ENCODE data around the gene KLHL29. TPM values are rescaled to one million over a fixed set of nuclear protein-coding genes. Genes with fewer than 3 reads are reported as not detected.

KLHL29 gene
- total RNA-seq, 1 experiment from 2014 or later = 5.6 TPM

DNA sequence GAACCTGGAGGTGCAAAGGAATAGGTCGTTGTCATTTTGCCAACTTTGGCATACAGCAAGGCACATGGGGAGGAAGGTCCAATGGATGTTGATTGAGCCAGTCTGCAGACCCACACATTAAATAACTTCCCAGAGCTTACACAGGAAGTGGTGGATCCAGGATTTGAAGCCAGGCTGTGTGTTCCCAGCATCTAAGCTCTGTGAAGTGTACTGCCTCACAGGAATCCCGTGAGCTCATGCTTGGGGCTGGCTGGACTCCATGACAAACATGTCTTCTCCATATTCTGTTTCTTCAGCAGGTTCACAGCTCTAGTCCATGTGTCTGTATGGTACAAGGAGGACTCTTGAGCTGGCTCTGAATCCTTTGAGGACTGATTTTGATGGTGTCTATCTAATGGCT, 63.9 kb downstream of the KLHL29 start:
- DNase-seq (ENCODE audit: low read depth) = peak; percentile 40

GRCh38 chr2:23449413-23449812, 64.4 kb downstream of the KLHL29 start:
- no peak for DNase-seq (ENCODE audit: low read depth)

DNA sequence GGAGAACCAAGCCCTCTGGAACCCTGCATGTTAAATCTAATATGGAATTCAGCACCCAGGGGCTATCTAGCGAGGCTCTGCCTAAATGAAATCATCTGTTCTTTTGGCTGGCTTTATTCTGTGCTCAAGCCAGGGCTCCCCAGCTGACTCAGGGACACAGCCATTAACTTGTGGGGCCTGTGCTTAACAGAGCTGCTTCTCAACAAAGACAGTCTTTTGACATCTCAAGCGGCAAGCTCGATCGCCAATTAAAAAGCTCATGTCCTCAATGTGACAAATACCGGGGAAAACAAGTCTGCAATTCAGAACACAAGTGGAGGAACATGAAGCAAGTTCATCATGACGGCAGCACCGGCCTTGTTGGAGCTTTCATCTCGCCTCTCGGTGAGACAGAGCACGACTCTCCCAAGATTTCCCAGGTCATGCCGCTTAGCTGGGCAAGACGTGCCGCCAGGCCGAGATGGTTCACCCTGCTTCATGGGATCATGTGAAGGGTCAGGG, 64.9 kb downstream of the KLHL29 start:
- DNase-seq (ENCODE audit: low read depth) = no peak

- DNase-seq (ENCODE audit: low read depth) = peak; percentile 30
Measured at GRCh38 chr2:23452372-23452771, 67.4 kb downstream of the KLHL29 start.

GRCh38 chr2:23452853-23453420, 68.0 kb downstream of the KLHL29 start:
- peak; percentile 86 for DNase-seq (ENCODE audit: low read depth)

GRCh38 chr2:23453432-23453831, 68.5 kb downstream of the KLHL29 start:
- no peak for DNase-seq (ENCODE audit: low read depth)

- DNase-seq (ENCODE audit: low read depth) = no peak
Measured at GRCh38 chr2:23453836-23454460, 69.0 kb downstream of the KLHL29 start.

- no peak for DNase-seq (ENCODE audit: low read depth)
Measured at GRCh38 chr2:23454501-23455120, 69.6 kb downstream of the KLHL29 start.

GRCh38 chr2:23456396-23456795, 71.4 kb downstream of the KLHL29 start:
- DNase-seq (ENCODE audit: low read depth) = no peak

- DNase-seq (ENCODE audit: low read depth) = peak; percentile 39
Measured at GRCh38 chr2:23456881-23457760, 72.1 kb downstream of the KLHL29 start.

GRCh38 chr2:23457990-23458682, 73.2 kb downstream of the KLHL29 start:
- no peak for DNase-seq (ENCODE audit: low read depth)

- DNase-seq (ENCODE audit: low read depth) = no peak
Measured at GRCh38 chr2:23459032-23459431, 74.1 kb downstream of the KLHL29 start.

- peak; percentile 37 for DNase-seq (ENCODE audit: low read depth)
Measured at GRCh38 chr2:23460228-23460627, 75.2 kb downstream of the KLHL29 start.

DNA sequence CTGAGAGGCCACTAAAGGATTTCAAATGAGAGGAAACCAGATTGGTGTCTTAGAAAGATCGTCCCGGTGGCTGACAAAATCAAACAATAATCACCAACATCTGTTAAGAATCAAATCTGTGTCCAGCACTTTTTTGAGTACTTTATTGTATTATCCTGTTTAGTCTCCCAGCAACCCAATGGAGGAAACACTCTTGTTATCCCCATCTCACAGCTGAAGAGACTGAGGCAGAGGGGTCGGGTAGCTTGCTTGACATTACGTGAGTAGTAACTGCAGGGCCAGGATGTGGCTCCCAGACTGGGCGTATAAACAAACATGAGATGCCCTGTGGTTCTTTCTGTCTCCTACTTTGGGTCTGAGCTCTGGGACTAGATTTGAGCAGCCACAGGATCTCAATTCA, 76.0 kb downstream of the KLHL29 start:
- no peak for DNase-seq (ENCODE audit: low read depth)

GRCh38 chr2:23464156-23464555, 79.2 kb downstream of the KLHL29 start:
- no peak for DNase-seq (ENCODE audit: low read depth)

DNA sequence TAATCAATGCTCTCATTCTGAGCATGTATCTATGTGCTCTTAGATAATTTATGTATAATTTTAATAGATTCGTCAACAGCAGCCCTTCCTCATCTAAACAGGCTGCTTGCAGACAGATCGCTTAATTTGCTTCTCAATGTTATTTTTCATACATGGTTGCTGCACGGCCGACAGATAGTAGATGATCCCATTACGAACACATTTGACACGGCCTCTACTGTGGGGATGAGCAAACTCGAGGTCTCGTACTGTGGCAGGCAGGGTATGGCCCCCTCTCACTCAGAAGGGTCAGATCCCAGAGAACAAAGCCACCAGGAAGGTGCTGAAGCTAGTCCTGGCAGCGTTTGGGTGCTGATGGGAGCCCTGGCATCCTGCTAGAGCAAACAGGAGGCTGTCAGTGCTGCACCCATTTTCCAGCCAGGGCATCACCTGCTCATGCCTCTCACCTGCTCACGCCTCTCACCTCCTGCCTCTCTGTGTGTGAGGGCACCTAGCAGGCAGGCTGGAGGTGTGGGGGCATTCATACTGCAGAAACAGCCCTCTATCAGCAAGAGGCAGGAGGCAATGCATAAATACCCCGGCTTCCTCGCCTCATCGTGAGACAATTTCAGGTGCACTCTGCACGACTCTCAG, 80.0 kb downstream of the KLHL29 start:
- no peak for DNase-seq (ENCODE audit: low read depth)

GRCh38 chr2:23465936-23466335, 81.0 kb downstream of the KLHL29 start:
- DNase-seq (ENCODE audit: low read depth) = no peak

DNA sequence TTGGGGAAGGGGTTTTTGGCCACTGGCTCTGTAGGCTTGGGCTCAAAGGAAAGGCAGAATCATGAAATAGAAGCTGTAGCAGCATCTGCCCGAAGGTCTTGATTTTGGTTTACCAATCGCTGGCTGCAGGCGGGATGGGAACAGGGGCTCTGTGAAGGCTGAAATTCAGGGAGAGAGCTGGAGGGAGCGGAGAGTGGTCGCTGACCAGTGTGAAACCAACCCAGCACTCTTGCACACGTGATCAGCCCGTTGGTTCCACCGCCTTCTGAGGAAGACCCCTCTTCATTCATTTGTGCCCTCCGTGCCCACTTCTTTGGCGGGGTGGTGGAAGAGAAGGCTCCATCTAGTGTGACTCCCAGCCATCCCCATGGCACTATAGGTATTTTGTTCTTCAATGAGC, 82.6 kb downstream of the KLHL29 start:
- DNase-seq (ENCODE audit: low read depth) = no peak

GRCh38 chr2:23468474-23469141, 83.6 kb downstream of the KLHL29 start:
- DNase-seq (ENCODE audit: low read depth) = no peak

GRCh38 chr2:23469142-23469540, 84.2 kb downstream of the KLHL29 start:
- no peak for DNase-seq (ENCODE audit: low read depth)

- no peak for DNase-seq (ENCODE audit: low read depth)
Measured at GRCh38 chr2:23475036-23475435, 90.1 kb downstream of the KLHL29 start.
